DMS53 treated with DMSO at 0.1 percent for 48 hours (cell line): ENCODE results near the gene S100A1.

Source experiments
- DNase-seq: peaks from one replicate; lab custom pipeline; 2025; ENCODE audit not compliant: unreplicated experiment; lab: John Stamatoyannopoulos, UW

Gene S100A1

GRCh38 chr1:153610334-153610733 is 17.9 kb upstream of the S100A1 start:
- no peak for DNase-seq

- no peak for DNase-seq
Observed at GRCh38 chr1:153610811-153611301, 17.4 kb upstream of the S100A1 start.

- DNase-seq = no peak
Observed at GRCh38 chr1:153611356-153611755, 16.9 kb upstream of the S100A1 start.

- DNase-seq = no peak
Observed at GRCh38 chr1:153612111-153612754, 16.0 kb upstream of the S100A1 start.

GRCh38 chr1:153612755-153613331 is 15.4 kb upstream of the S100A1 start, which contains the start of gene S100A16:
Gene S100A16 (minus strand): TSS chr1:153613137. CDS start chr1:153608151, 4,986 bp downstream.
- DNase-seq = no peak

GRCh38 chr1:153613406-153613805 is 14.8 kb upstream of the S100A1 start:
- DNase-seq = no peak

- DNase-seq = no peak
Observed at GRCh38 chr1:153614189-153614900, 13.9 kb upstream of the S100A1 start.

- DNase-seq = no peak
Observed at GRCh38 chr1:153614906-153615305, 13.3 kb upstream of the S100A1 start.

- no peak for DNase-seq
Observed at GRCh38 chr1:153615406-153615805, 12.8 kb upstream of the S100A1 start.

GRCh38 chr1:153616144-153616916 is 11.9 kb upstream of the S100A1 start, which contains the start of gene S100A14:
Gene S100A14 (minus strand): TSS chr1:153616325. CDS start chr1:153615858, 467 bp downstream.
- DNase-seq = no peak

GRCh38 chr1:153616917-153617311 is 11.3 kb upstream of the S100A1 start:
- no peak for DNase-seq

GRCh38 chr1:153617663-153618062 is 10.6 kb upstream of the S100A1 start:
- peak; percentile 57 for DNase-seq

GRCh38 chr1:153619171-153619570 is 9.1 kb upstream of the S100A1 start:
- DNase-seq = no peak

GRCh38 chr1:153623101-153623500 is 5.1 kb upstream of the S100A1 start:
- no peak for DNase-seq

GRCh38 chr1:153624965-153625611 is 3.1 kb upstream of the S100A1 start:
- DNase-seq = no peak

- no peak for DNase-seq
Observed at GRCh38 chr1:153626477-153626903, 1.7 kb upstream of the S100A1 start.

GRCh38 chr1:153626904-153627714 is 1.1 kb upstream of the S100A1 start, which contains the start of gene S100A13:
Gene S100A13 (minus strand): TSS chr1:153627505. CDS start chr1:153626472, 1,033 bp downstream.
- DNase-seq = peak; percentile 77

- no peak for DNase-seq
Observed at GRCh38 chr1:153628638-153629342, 556 bp downstream of the S100A1 start.

- no peak for DNase-seq
Observed at GRCh38 chr1:153629343-153629665, 1.1 kb downstream of the S100A1 start.
